ENCODE results near the gene C1orf159.

The C1orf159 gene

GRCh38 chr1:1088801-1089680 lies 26.8 kb downstream of the C1orf159 start:
- no peak for TF ChIP-seq CTCF (IDR thresholded peaks at IDR 0.05; ENCODE audit: borderline replicate concordance, insufficient read depth, low read depth, low read length)
- H3K4me3 ChIP-seq (ENCODE audit: low read depth, low read length) = no peak overlapping the region

GRCh38 chr1:1088029-1088800 lies 27.7 kb downstream of the C1orf159 start:
- no peak overlapping the region for H3K4me3 ChIP-seq (ENCODE audit: low read depth, low read length)
- TF ChIP-seq CTCF (IDR thresholded peaks at IDR 0.05; ENCODE audit: borderline replicate concordance, insufficient read depth, low read depth, low read length) = no peak

- TF ChIP-seq CTCF (IDR thresholded peaks at IDR 0.05; ENCODE audit: borderline replicate concordance, insufficient read depth, low read depth, low read length) = no peak
Observed at GRCh38 chr1:1087351-1088028, 28.4 kb downstream of the C1orf159 start.

GRCh38 chr1:1086911-1087341 lies 29.0 kb downstream of the C1orf159 start:
- no peak for TF ChIP-seq CTCF (IDR thresholded peaks at IDR 0.05; ENCODE audit: borderline replicate concordance, insufficient read depth, low read depth, low read length)

More at GRCh38 chr1:1087351-1088028, 28.4 kb downstream of the C1orf159 start:
- H3K4me3 ChIP-seq (ENCODE audit: low read depth, low read length) = no peak overlapping the region

GRCh38 chr1:1085911-1086841 lies 29.7 kb downstream of the C1orf159 start:
- H3K4me3 ChIP-seq (ENCODE audit: low read depth, low read length) = no peak overlapping the region
- TF ChIP-seq CTCF (IDR thresholded peaks at IDR 0.05; ENCODE audit: borderline replicate concordance, insufficient read depth, low read depth, low read length) = no peak

More at GRCh38 chr1:1086911-1087341, 29.0 kb downstream of the C1orf159 start:
- no peak overlapping the region for H3K4me3 ChIP-seq (ENCODE audit: low read depth, low read length)

- no peak overlapping the region for H3K4me3 ChIP-seq (ENCODE audit: low read depth, low read length)
- no peak for TF ChIP-seq CTCF (IDR thresholded peaks at IDR 0.05; ENCODE audit: borderline replicate concordance, insufficient read depth, low read depth, low read length)
Observed at GRCh38 chr1:1085171-1085841, 30.6 kb downstream of the C1orf159 start.

Data from GM12875 (cell line).